Measurements from ENCODE around the gene FBXL5.

Gene FBXL5

GRCh38 chr4:15676899-15677298, 21.7 kb upstream of the FBXL5 start:
- no peak for DNase-seq (ENCODE audit: low spot score)

GRCh38 chr4:15676039-15676438, 20.9 kb upstream of the FBXL5 start:
- no peak for DNase-seq (ENCODE audit: low spot score)

GRCh38 chr4:15675356-15675755, 20.2 kb upstream of the FBXL5 start:
- DNase-seq (ENCODE audit: low spot score) = no peak

GRCh38 chr4:15674926-15675325, 19.8 kb upstream of the FBXL5 start:
- no peak for DNase-seq (ENCODE audit: low spot score)

- DNase-seq (ENCODE audit: low spot score) = no peak
These were observed 18.9 kb upstream of the FBXL5 start for GRCh38 chr4:15674046-15674445.

GRCh38 chr4:15673337-15673736, 18.2 kb upstream of the FBXL5 start:
- no peak for DNase-seq (ENCODE audit: low spot score)

GRCh38 chr4:15672101-15672500, 16.9 kb upstream of the FBXL5 start:
- no peak for DNase-seq (ENCODE audit: low spot score)

- no peak for DNase-seq (ENCODE audit: low spot score)
These were observed 15.4 kb upstream of the FBXL5 start for GRCh38 chr4:15670576-15670975.

GRCh38 chr4:15668566-15669435, 13.6 kb upstream of the FBXL5 start:
- no peak for DNase-seq (ENCODE audit: low spot score)

GRCh38 chr4:15667006-15667405, 11.8 kb upstream of the FBXL5 start:
- no peak for DNase-seq (ENCODE audit: low spot score)

- DNase-seq (ENCODE audit: low spot score) = peak; percentile 12
These were observed 10.7 kb upstream of the FBXL5 start for GRCh38 chr4:15665753-15666365.

- peak; percentile 52 for DNase-seq (ENCODE audit: low spot score)
These were observed 4.8 kb upstream of the FBXL5 start for GRCh38 chr4:15659768-15660570.

GRCh38 chr4:15658781-15659180, 3.6 kb upstream of the FBXL5 start:
- DNase-seq (ENCODE audit: low spot score) = no peak

GRCh38 chr4:15658136-15658770, 3.1 kb upstream of the FBXL5 start:
- DNase-seq (ENCODE audit: low spot score) = no peak

- DNase-seq (ENCODE audit: low spot score) = no peak
These were observed 2.2 kb upstream of the FBXL5 start for GRCh38 chr4:15657366-15657765.

- no peak for DNase-seq (ENCODE audit: low spot score)
These were observed 897 bp upstream of the FBXL5 start for GRCh38 chr4:15656038-15656470.

GRCh38 chr4:15654593-15655222, 449 bp downstream of the FBXL5 start:
- peak; percentile 71 for DNase-seq (ENCODE audit: low spot score)

GRCh38 chr4:15653864-15654592, 1.1 kb downstream of the FBXL5 start:
- DNase-seq (ENCODE audit: low spot score) = peak; percentile 27

- no peak for DNase-seq (ENCODE audit: low spot score)
These were observed 1.7 kb downstream of the FBXL5 start for GRCh38 chr4:15653420-15653819.

- no peak for DNase-seq (ENCODE audit: low spot score)
These were observed 2.3 kb downstream of the FBXL5 start for GRCh38 chr4:15652841-15653240.

- DNase-seq (ENCODE audit: low spot score) = no peak
These were observed 3.0 kb downstream of the FBXL5 start for GRCh38 chr4:15652191-15652590.
